SU-DHL-6 (cell line): ENCODE measurements around the gene SPTSSB.

ENCODE experiments used
- H2AFZ ChIP-seq: fragments of 200-600 bp; sonication (generic); 2 replicates; pipeline ENCODE4 v1.6.1; 2014; ENCODE audit warnings: low read depth, mild to moderate bottlenecking, moderate library complexity, mixed read lengths, antibody characterized with exemption, low read length; ENCODE audit not compliant: severe bottlenecking
- H3F3A ChIP-seq: fragments of 200-600 bp; shearing (Covaris generic); 2 replicates; pipeline ENCODE4 v1.6.0; 2016; ENCODE audit warnings: antibody characterized with exemption, mild to moderate bottlenecking; ENCODE audit not compliant: insufficient read depth
- H3K27ac ChIP-seq: fragments of 200-600 bp; sonication (generic); 2 replicates; pipeline ENCODE4 v1.5.1; 2016; ENCODE audit warnings: low read depth, mild to moderate bottlenecking, low read length, moderate library complexity, mixed read lengths
- H3K27me3 ChIP-seq: fragments of 200-600 bp; sonication (generic), shearing (Covaris generic); 2 replicates; pipeline ENCODE4 v1.6.0; 2014; ENCODE audit warnings: mild to moderate bottlenecking, low read length
- H3K36me3 ChIP-seq: fragments of 200-600 bp; sonication (generic); 2 replicates; pipeline ENCODE4 v1.6.1; 2014; ENCODE audit warnings: mild to moderate bottlenecking, low read length, mixed read lengths
- H3K4me2 ChIP-seq: fragments of 300-600, 200-600 bp; shearing (Covaris generic), sonication (generic); 2 replicates; pipeline ENCODE4 v1.6.0; 2014; ENCODE audit warnings: low read length, low read depth, mild to moderate bottlenecking; ENCODE audit not compliant: poor library complexity, severe bottlenecking
- H3K4me3 ChIP-seq: fragments of 200-600 bp; sonication (generic); 2 replicates; pipeline ENCODE4 v1.5.1; 2014; ENCODE audit warnings: antibody characterized with exemption, low read length, mild to moderate bottlenecking, mixed read lengths; ENCODE audit not compliant: insufficient read depth, poor library complexity, severe bottlenecking
- H3K79me2 ChIP-seq: fragments of 200-600 bp; sonication (generic); 2 replicates; pipeline ENCODE4 v1.6.1; 2014; ENCODE audit warnings: mild to moderate bottlenecking, low read length, moderate library complexity; ENCODE audit not compliant: insufficient read depth
- H3K9ac ChIP-seq: fragments of 200-600 bp; sonication (generic); 2 replicates; pipeline ENCODE4 v1.7.0; 2014; ENCODE audit warnings: mild to moderate bottlenecking, low read length
- H3K9me2 ChIP-seq: fragments of 200-600 bp; sonication (generic); replicated peaks from 2 replicates; pipeline ENCODE4 v1.6.1; 2014; ENCODE audit warnings: low read length; ENCODE audit not compliant: insufficient read depth
- H3K9me3 ChIP-seq: fragments of 200-600 bp; sonication (generic); 2 replicates; pipeline ENCODE4 v1.6.1; 2014; ENCODE audit warnings: low read length, mixed read lengths; ENCODE audit not compliant: insufficient read depth
- H4K20me1 ChIP-seq: fragments of 200-600 bp; sonication (generic); 2 replicates; pipeline ENCODE4 v1.6.1; 2014; ENCODE audit warnings: low read depth, mild to moderate bottlenecking, antibody characterized with exemption, low read length, moderate library complexity, mixed read lengths
- CTCF ChIP-seq: fragments of 200-600 bp; sonication (generic); IDR thresholded peaks from one replicate; pipeline ENCODE4 v1.5.1; 2017; ENCODE audit warnings: antibody characterized with exemption, mild to moderate bottlenecking, low read length, moderate library complexity; ENCODE audit not compliant: insufficient read depth, poor library complexity, severe bottlenecking
- EZH2phosphoT487 ChIP-seq: fragments of 200-600 bp; sonication (generic), shearing (Covaris generic); conservative IDR thresholded peaks from 2 replicates; pipeline ENCODE4 v1.6.1; 2018; ENCODE audit warnings: mild to moderate bottlenecking, antibody characterized with exemption, low read length, moderate library complexity, mixed read lengths

SPTSSB gene

GRCh38 chr3:161350916-161351315 is 20.4 kb downstream of the SPTSSB start:
- Histone ChIP-seq H3K36me3 (no peaks in the 10 kb centered on the region), H3K9me3 (no peaks in the 10 kb centered on the region), H3K27me3 (no peaks in the 10 kb centered on the region), H2AFZ (no peak overlapping the region), H3F3A (no peaks in the 10 kb centered on the region), H3K79me2 (no peaks in the 10 kb centered on the region), H3K4me2 (no peak overlapping the region), H3K9me2 (no peaks in the 10 kb centered on the region), H3K9ac (no peak overlapping the region), H3K4me3 (no peak overlapping the region), H3K27ac (no peak overlapping the region), H4K20me1 (no peaks in the 10 kb centered on the region)
- TF ChIP-seq CTCF, result no peak
- TF ChIP-seq EZH2phosphoT487, result no peak

GRCh38 chr3:161349529-161350312 is 21.6 kb downstream of the SPTSSB start:
- Histone ChIP-seq H3K9me3 (no peaks in the 10 kb centered on the region), H3K4me2 (no peak overlapping the region), H3K4me3 (no peak overlapping the region), H3K9ac (no peak overlapping the region), H3K27me3 (no peaks in the 10 kb centered on the region), H3K9me2 (no peaks in the 10 kb centered on the region), H3K27ac (no peak overlapping the region), H3K79me2 (no peaks in the 10 kb centered on the region), H4K20me1 (no peaks in the 10 kb centered on the region), H2AFZ (no peak overlapping the region), H3K36me3 (no peaks in the 10 kb centered on the region), H3F3A (no peaks in the 10 kb centered on the region)
- TF ChIP-seq CTCF, result no peak
- no peak for TF ChIP-seq EZH2phosphoT487

GRCh38 chr3:161348796-161349400 is 22.4 kb downstream of the SPTSSB start:
- no peak overlapping the region for H2AFZ ChIP-seq
- no peaks in the 10 kb centered on the region for H3K36me3 ChIP-seq
- no peak overlapping the region for H3K4me3 ChIP-seq
- TF ChIP-seq CTCF (no peak), EZH2phosphoT487 (no peak)
- no peaks in the 10 kb centered on the region for H4K20me1 ChIP-seq
- no peaks in the 10 kb centered on the region for H3K9me2 ChIP-seq
- H3K4me2 ChIP-seq, result no peak overlapping the region
- no peaks in the 10 kb centered on the region for H3K27me3 ChIP-seq
- no peaks in the 10 kb centered on the region for H3K79me2 ChIP-seq
- H3K9ac ChIP-seq, result no peak overlapping the region
- no peaks in the 10 kb centered on the region for H3K9me3 ChIP-seq
- no peak overlapping the region for H3K27ac ChIP-seq
- H3F3A ChIP-seq, result no peaks in the 10 kb centered on the region
